ENCODE measurements around the gene NPAS1.

The NPAS1 gene

GRCh38 chr19:47093841-47094240 lies 74.2 kb downstream of the NPAS1 start:
- Histone ChIP-seq H3K36me3 (replicated peaks in 1 of 2; ENCODE audit: control insufficient read depth in 2 of 2, insufficient read depth in 2 of 2, low read length in 2 of 2) (peaks cover 26 to 91% of the 10 kb centered on the region in 2 donors), H3K4ac (ENCODE audit: low read length) (no peak overlapping the region)
- no CpG with 5 or more reads among the region's 10 CpGs for WGBS, 2 donors (ENCODE audit: extremely low coverage in 2 of 2, insufficient read length in 2 of 2, insufficient replicate concordance in 1 of 2)

DNA sequence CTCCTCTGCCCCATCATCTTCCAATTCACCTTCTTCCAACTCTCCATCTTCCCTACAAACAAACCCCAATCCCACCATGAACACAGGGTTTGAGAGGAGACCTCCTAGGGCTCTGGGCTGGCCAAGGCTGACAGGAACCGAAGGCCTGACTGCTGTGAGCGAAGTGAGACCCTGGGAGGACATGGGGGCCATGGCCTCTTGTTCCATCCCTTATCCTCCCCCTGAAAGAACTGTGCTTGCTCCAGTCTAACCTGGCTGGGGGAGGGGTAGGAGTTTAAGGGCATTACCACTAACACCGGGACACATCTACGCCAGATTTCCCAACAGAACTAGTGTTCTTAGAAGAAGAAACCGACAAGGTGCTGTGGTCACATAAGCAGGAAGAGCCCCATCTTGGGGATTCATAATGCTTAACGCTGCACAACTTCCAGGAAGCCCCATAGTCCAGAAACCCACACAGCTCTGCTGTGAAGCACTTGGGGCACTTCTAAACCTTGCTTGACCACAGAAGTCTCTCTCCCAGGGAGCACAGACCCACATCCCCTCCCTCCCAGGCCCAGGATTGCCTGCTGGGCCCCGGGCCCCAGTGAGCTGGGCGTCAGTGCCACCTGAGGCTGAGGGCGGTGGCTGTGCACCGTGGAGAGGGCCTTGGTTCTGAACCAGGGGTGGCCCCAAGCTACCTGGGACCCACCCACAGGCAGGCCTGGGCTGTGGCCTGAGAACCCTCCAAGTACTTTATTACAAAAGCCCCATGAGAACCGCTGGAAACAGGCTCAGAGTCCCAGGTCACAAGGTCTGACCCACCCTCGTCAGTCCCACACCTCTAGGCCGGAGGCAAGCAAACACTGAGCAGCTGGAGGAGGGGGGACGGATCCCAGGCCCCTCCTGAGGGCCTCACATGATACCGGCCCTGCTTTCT lies 75.2 kb downstream of the NPAS1 start:
- Histone ChIP-seq H3K4ac (ENCODE audit: low read length) (no peak overlapping the region), H3K36me3 (replicated peaks in 1 of 2; ENCODE audit: control insufficient read depth in 2 of 2, insufficient read depth in 2 of 2, low read length in 2 of 2) (peaks cover 19 to 84% of the 10 kb centered on the region in 2 donors), H3K79me1 (ENCODE audit: low read depth, low read length) (peaks cover 13% of the 10 kb centered on the region), H3K4me1 (ENCODE audit: control insufficient read depth in 2 of 2, insufficient read depth in 1 of 2, low read depth in 1 of 2, low read length in 2 of 2) (peaks cover 16 to 17% of the 10 kb centered on the region in 2 donors), H2BK15ac (ENCODE audit: low read length) (no peak overlapping the region), H3K14ac (ENCODE audit: low read length) (no peak overlapping the region), H4K91ac (ENCODE audit: low read depth, low read length, poor library complexity) (no peak overlapping the region), H2BK12ac (ENCODE audit: low read length) (no peak overlapping the region), H3K9me3 (replicated peaks in 1 of 2; ENCODE audit: control insufficient read depth in 2 of 2, insufficient read depth in 1 of 2, low read depth in 1 of 2, low read length in 2 of 2) (no peaks in the 10 kb centered on the region), H3K9ac (ENCODE audit: low read depth, low read length, poor library complexity) (peak overlapping the region; percentile 63), H3K18ac (ENCODE audit: low read length) (peak overlapping the region; percentile 59), H3K4me2 (ENCODE audit: insufficient read depth, low read length, poor library complexity, severe bottlenecking) (no peak overlapping the region), H3K27me3 (ENCODE audit: control insufficient read depth in 3 of 3, insufficient read depth in 3 of 3, low read depth in 1 of 3, low read length in 3 of 3) (no peaks in the 10 kb centered on the region), H2AFZ (ENCODE audit: low read length) (no peak overlapping the region), H2BK5ac (ENCODE audit: low read length) (no peak overlapping the region), H3K4me3 (ENCODE audit: low read length in 2 of 2) (no peak overlapping the region), H3K23ac (ENCODE audit: low read depth, low read length, poor library complexity) (no peak overlapping the region), H3K27ac (replicated peaks; ENCODE audit: low read length) (no peak overlapping the region), H2AK5ac (ENCODE audit: low read depth, low read length) (peak overlapping the region; percentile 54), H2BK120ac (ENCODE audit: low read depth, low read length) (no peak overlapping the region), H4K8ac (ENCODE audit: low read depth, low read length) (no peak overlapping the region)
- no peak for DNase-seq (ENCODE audit: low spot score)
- no CpG with 5 or more reads among the region's 15 CpGs for WGBS, 2 donors (ENCODE audit: extremely low coverage in 2 of 2, insufficient read length in 2 of 2, insufficient replicate concordance in 1 of 2)

More at GRCh38 chr19:47093841-47094240, 74.2 kb downstream of the NPAS1 start:
- DNase-seq (ENCODE audit: low spot score) = no peak
- H3K79me1 ChIP-seq (ENCODE audit: low read depth, low read length) = peaks cover 15% of the 10 kb centered on the region
- no peak overlapping the region for H2BK15ac ChIP-seq (ENCODE audit: low read length)
- H4K91ac ChIP-seq (ENCODE audit: low read depth, low read length, poor library complexity) = no peak overlapping the region
- H2AFZ ChIP-seq (ENCODE audit: low read length) = no peak overlapping the region
- no peak overlapping the region for H3K18ac ChIP-seq (ENCODE audit: low read length)
- H3K4me2 ChIP-seq (ENCODE audit: insufficient read depth, low read length, poor library complexity, severe bottlenecking) = no peak overlapping the region
- peak overlapping the region; percentile 33 for H3K9ac ChIP-seq (ENCODE audit: low read depth, low read length, poor library complexity)
- H3K23ac ChIP-seq (ENCODE audit: low read depth, low read length, poor library complexity) = peak overlapping the region; percentile 47
- H2BK12ac ChIP-seq (ENCODE audit: low read length) = no peak overlapping the region
- no peak overlapping the region for H2BK120ac ChIP-seq (ENCODE audit: low read depth, low read length)
- peak overlapping the region in 1 of 2 donors; percentile 27 for H3K4me3 ChIP-seq (ENCODE audit: low read length in 2 of 2)
- H3K27ac ChIP-seq (replicated peaks; ENCODE audit: low read length) = no peak overlapping the region
- H3K4me1 ChIP-seq (ENCODE audit: control insufficient read depth in 2 of 2, insufficient read depth in 1 of 2, low read depth in 1 of 2, low read length in 2 of 2) = peaks cover 12 to 14% of the 10 kb centered on the region in 2 donors
- no peak overlapping the region for H4K8ac ChIP-seq (ENCODE audit: low read depth, low read length)
- H3K27me3 ChIP-seq (ENCODE audit: control insufficient read depth in 3 of 3, insufficient read depth in 3 of 3, low read depth in 1 of 3, low read length in 3 of 3) = no peaks in the 10 kb centered on the region
- no peak overlapping the region for H2AK5ac ChIP-seq (ENCODE audit: low read depth, low read length)
- no peak overlapping the region for H2BK5ac ChIP-seq (ENCODE audit: low read length)
- no peak overlapping the region for H3K14ac ChIP-seq (ENCODE audit: low read length)
- no peaks in the 10 kb centered on the region for H3K9me3 ChIP-seq (replicated peaks in 1 of 2; ENCODE audit: control insufficient read depth in 2 of 2, insufficient read depth in 1 of 2, low read depth in 1 of 2, low read length in 2 of 2)

Measured in neuronal stem cell (in vitro differentiated cells).